COR-L47 (cell line): ENCODE data around the gene ZNF865.
A peak's percentile ranks its signal among the peaks of the same experiment; 100 is the strongest.

Source experiments
- DNase-seq: peaks from one replicate; lab custom pipeline; 2025; lab: John Stamatoyannopoulos, UW

Gene ZNF865

DNA sequence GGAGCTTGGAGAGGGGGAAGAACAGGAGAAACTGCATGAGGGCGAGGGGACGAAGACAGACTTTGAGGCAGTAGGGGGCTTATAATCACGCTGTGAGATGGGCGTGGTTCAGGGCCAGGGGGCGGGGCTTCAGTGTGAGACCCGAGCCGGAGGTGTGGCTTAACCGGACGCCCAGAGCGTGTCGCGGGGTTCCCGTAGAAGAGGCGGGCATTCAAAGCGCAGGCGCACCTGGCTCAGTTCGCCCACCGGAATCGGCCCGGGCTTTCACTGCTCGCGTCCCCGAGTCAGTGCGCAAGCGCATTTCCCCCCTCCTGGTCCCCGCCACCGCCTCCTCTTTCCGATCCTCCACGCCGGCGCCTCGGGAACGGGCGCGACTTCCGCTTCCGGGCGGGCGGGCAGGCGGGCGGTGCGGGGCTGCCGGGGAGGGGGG, 225 bp upstream of the ZNF865 start:
- DNase-seq: peak; percentile 99

GRCh38 chr19:55606471-55606787, 982 bp downstream of the ZNF865 start:
- DNase-seq: no peak

DNA sequence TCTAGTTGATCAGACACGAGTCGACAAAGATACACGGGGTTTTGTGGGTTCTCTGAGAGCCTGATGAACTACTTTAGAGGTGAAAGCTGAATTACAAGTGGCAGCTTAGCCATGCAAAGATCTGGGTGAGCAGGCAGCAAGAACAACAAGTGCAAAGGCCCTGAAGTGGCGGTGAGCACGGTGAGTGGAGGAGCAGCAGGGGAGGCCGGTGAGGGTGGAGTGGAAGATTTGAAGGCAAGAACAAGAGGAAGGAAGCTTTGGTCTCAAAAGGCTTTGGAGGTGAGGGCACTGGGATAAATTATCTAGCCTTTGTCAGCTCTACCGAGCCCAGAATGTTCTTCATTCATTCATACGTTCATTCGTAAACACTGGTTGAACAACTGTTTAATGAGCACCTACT, 1.4 kb downstream of the ZNF865 start:
- no peak for DNase-seq

- no peak for DNase-seq
Measured at GRCh38 chr19:55609326-55609725, 3.9 kb downstream of the ZNF865 start.

GRCh38 chr19:55611300-55611982, 6.0 kb downstream of the ZNF865 start:
- no peak for DNase-seq

DNA sequence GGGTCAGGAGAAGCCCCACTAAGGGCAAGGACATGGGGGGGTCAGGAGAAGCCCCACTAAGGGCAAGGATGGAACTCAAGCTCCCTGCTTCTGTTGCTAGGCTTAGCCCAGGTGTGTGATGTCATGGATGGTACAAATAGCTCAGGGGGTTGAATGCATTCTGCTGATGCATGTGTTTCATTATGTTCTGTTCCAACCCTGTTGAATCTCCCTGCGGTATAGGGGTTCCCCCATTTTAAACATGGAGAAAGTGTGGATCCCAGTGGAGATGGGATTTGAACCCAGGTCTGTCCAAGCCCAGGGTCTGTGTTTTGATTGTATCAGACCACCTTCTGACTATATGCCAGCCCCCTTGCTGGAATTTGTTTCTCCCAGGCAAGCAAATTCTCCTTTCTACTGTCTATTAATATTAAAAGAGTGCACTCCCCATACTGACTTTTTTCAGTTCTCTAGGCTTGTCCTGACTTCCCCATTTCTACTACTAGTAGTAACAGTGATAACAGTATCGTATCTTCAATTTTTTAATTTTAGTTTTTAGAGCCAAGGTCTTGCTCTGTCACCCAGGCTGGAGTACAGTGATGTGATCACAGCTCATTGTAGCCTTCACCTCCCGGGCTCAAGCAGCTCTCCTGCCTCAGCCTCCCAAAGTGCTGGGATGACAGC, 6.7 kb downstream of the ZNF865 start:
- DNase-seq: no peak

- DNase-seq: no peak
Measured at GRCh38 chr19:55613396-55613795, 7.9 kb downstream of the ZNF865 start.

DNA sequence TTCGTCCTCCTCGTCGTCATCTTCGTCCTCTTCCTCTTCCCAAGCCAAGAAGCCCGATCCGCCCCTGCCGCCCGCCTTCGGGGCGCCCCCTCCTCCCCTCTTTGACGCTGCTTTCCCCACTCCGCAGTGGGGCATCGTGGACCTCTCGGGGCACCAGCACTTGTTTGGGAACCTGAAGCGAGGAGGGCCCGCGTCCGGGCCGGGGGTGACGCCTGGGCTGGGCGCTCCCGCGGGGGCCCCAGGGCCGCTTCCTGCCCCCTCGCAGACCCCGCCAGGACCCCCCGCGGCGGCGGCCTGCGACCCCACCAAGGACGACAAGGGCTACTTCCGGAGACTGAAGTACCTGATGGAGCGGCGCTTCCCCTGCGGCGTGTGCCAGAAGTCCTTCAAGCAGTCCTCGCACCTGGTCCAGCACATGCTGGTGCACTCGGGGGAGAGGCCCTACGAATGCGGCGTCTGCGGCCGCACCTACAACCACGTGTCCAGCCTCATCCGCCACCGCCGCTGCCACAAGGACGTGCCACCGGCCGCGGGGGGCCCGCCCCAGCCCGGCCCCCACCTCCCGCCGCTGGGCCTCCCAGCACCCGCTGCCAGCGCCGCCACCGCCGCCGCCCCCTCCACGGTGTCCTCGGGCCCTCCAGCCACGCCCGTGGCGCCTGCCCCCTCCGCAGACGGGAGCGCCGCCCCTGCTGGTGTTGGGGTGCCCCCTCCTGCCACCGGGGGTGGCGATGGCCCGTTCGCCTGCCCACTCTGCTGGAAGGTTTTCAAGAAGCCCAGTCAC, 8.7 kb downstream of the ZNF865 start:
- DNase-seq: no peak

GRCh38 chr19:55614711-55615542, 9.5 kb downstream of the ZNF865 start:
- DNase-seq: no peak

DNA sequence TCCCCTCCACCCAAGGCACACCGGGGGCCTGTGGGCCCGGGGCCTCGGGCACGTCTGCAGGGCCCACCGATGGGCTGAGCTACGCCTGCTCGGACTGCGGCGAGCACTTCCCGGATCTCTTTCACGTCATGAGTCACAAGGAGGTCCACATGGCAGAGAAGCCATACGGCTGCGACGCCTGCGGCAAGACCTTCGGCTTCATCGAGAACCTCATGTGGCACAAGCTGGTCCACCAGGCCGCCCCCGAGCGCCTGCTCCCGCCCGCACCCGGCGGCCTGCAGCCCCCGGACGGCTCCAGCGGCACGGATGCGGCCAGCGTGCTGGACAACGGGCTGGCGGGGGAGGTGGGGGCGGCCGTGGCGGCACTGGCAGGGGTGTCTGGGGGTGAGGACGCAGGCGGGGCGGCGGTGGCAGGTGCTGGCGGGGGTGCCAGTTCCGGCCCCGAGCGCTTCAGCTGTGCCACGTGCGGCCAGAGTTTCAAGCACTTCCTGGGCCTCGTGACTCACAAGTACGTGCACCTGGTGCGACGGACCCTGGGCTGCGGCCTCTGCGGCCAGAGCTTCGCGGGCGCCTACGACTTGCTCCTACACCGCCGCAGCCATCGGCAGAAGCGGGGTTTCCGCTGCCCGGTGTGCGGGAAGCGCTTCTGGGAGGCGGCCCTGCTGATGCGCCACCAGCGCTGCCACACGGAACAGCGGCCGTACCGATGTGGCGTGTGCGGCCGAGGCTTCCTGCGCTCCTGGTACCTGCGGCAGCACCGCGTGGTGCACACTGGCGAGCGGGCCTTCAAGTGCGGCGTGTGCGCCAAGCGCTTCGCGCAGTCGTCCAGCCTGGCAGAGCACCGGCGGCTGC, 10.3 kb downstream of the ZNF865 start:
- no peak for DNase-seq

DNA sequence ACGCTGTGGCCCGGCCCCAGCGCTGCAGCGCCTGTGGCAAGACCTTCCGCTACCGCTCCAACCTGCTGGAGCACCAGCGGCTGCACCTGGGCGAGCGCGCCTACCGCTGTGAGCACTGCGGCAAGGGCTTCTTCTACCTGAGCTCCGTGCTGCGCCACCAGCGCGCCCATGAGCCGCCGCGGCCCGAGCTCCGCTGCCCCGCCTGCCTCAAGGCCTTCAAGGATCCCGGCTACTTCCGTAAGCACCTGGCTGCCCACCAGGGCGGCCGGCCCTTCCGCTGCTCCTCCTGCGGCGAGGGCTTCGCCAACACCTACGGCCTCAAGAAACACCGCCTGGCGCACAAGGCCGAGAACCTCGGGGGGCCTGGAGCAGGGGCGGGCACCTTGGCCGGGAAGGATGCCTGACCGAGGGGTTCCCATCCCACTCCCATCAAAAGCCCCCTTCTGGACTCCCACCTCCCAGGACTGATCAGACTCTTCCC, 11.0 kb downstream of the ZNF865 start:
- DNase-seq: no peak

DNA sequence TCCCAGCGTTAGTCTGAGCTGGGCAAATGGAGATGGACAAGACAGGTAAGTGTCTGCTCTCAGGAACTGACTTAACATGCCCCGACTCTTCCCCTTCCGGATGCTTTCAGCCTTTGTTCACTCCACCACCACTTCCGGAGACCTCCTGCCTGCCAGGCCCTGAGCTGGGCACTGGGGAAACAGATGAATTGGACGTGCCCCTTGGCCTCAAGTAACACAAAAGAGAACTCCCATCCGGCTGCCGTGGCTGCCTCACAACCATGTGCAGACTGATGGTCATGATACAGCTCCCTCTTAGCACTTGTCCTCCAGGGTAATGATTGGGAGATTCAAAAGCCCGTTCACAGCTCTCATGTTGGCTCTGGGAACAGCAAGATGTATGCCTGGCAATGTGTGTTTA, 12.0 kb downstream of the ZNF865 start:
- no peak for DNase-seq

DNA sequence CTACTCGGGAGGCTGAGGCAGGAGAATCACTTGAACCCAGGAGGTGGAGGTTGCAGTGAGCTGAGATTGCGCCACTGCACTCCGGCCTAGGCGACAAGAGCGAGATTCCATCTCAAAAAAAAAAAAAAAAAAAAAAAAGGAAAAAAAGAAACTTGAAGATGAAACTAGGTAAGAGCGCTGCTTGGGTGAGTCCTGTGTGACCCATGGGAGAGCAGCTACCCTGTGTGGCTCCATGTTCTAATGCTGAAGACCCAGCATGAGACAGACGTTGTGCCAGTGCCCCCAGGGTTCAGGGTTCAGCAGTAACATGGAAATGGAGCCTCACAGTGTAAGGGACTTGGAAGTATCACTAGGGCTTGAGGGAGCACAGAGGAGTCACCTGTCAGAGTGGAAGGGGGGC, 13.0 kb downstream of the ZNF865 start:
- DNase-seq: no peak

DNA sequence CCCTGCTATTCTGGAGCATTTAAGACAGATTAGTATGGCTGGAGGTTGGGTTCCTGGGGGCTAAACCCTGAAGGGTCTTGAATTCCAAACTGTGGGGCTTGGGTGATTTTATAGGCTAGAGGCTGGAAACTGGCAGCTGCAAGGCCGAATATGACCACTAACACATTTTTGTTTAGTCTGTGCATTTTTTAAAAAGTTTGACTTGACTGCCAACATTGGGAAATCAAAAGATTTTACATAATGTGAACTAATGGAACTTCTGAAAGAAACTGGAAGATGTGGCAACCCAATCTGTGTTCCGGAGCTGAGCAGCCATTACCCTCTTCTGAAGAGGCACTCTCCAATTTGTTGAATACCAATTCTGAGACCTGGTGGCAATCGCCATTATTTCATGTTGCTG, 13.8 kb downstream of the ZNF865 start:
- DNase-seq: no peak

GRCh38 chr19:55620410-55621204, 15.2 kb downstream of the ZNF865 start:
- no peak for DNase-seq

GRCh38 chr19:55621205-55621672, 15.8 kb downstream of the ZNF865 start:
- DNase-seq: no peak

DNA sequence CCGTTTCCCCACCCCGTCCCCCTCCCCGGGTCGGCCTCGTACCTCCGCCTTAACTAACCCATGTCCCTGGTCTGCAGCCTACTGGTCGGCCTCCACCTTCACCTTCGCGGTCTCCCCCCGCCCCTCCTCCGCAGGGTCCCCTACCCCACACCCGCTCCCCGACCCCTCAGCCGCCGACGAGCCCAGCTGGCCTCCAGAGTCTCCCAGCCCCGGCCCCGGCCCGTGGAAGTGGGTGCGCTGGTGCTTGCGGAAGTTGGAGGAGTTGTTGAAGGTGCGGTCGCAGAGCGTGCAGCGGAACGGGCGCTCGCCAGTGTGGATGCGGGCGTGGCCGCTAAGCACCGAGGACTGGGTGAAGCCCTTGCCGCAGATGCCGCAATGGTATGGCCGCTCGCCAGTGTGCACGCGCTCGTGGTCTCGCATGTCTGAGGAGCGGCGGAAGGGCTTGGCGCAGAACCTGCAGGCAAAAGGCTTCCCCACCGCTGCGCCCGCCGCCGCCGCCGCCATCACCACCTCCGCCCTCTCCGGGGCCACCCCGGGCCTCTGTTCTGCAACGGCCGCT, 16.3 kb downstream of the ZNF865 start:
- DNase-seq: no peak

GRCh38 chr19:55622242-55622969, 17.0 kb downstream of the ZNF865 start:
- no peak for DNase-seq

DNA sequence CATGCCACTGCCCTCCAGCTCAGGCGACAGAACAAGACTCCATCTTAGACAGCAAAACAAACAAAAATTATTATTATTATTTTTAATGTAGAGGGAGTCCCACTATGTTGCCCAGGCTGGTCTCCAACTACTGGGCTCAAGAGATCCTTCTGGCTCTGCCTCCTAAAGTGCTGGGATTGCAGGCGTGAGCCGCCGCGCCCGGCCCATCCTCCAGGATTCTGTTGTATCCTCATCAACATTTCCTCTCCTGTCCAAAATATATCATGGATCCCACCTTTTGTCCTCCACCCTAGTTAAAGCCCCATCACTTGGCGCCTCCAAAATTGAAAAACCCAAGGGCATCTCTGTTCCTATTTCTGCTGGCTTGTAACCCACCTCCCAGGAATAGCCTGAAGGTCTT, 17.7 kb downstream of the ZNF865 start:
- no peak for DNase-seq
